Liver (tissue), 3 donors: ENCODE results near the gene MED22.

Experiments used
- ATF3 ChIP-seq: IDR thresholded peaks from 2 replicates; pipeline ENCODE4 v1.6.1; 2016; ENCODE audit warnings: antibody characterized with exemption
- CTCF ChIP-seq: fragments of 150-350 bp; IDR thresholded peaks from 2 replicates; pipeline ENCODE4 v1.5.1; 2017; ENCODE audit warnings: improper control_type of control experiment, low read depth, low read length; ENCODE audit not compliant: missing input control
- EGR1 ChIP-seq, 2 donors: IDR thresholded peaks; 2 replicates each; pipeline ENCODE4 v1.6.1; 2016 to 2018; ENCODE audit warnings: antibody characterized with exemption in 2 of 2, low read depth in 2 of 2
- FOXA1 ChIP-seq: IDR thresholded peaks from 2 replicates; pipeline ENCODE4 v1.6.1; 2016; ENCODE audit warnings: antibody characterized with exemption
- MAX ChIP-seq: IDR thresholded peaks from 2 replicates; pipeline ENCODE4 v1.6.1; 2016; ENCODE audit warnings: antibody characterized with exemption
- NR2F2 ChIP-seq: IDR thresholded peaks from 2 replicates; pipeline ENCODE4 v1.6.1; 2016; ENCODE audit warnings: antibody characterized with exemption
- RAD21 ChIP-seq, 2 donors: IDR thresholded peaks; 2 replicates each; pipeline ENCODE4 v1.6.1; 2016; ENCODE audit warnings: antibody characterized with exemption in 2 of 2, mild to moderate bottlenecking in 2 of 2
- REST ChIP-seq: IDR thresholded peaks from 2 replicates; pipeline ENCODE4 v1.6.1; 2016; ENCODE audit warnings: antibody characterized with exemption, mild to moderate bottlenecking
- RXRA ChIP-seq, 2 donors: IDR thresholded peaks; 2 replicates each; pipeline ENCODE4 v1.6.1; 2017 to 2018; ENCODE audit warnings: antibody characterized with exemption in 2 of 2, mild to moderate bottlenecking in 1 of 2
- SP1 ChIP-seq: IDR thresholded peaks from 2 replicates; pipeline ENCODE4 v1.6.1; 2018; ENCODE audit warnings: antibody characterized with exemption, mild to moderate bottlenecking
- YY1 ChIP-seq: IDR thresholded peaks from 2 replicates; pipeline ENCODE4 v1.6.1; 2016; ENCODE audit warnings: antibody characterized with exemption, mild to moderate bottlenecking
- ZBTB33 ChIP-seq: IDR thresholded peaks from 2 replicates; pipeline ENCODE4 v1.6.1; 2016; ENCODE audit warnings: antibody characterized with exemption
- donor health status: healthy.
- donor health status: healthy.

GRCh38 chr9:133303266-133304157 is 44.4 kb downstream of the MED22 start:
- TF ChIP-seq CTCF (no peak), REST (no peak), RAD21 (IDR thresholded peaks at IDR 0.05) (no peak), RXRA (IDR thresholded peaks at IDR 0.05) (no peak), YY1 (no peak), MAX (no peak), FOXA1 (no peak), ZBTB33 (no peak), SP1 (no peak), NR2F2 (no peak), ATF3 (no peak), EGR1 (IDR thresholded peaks at IDR 0.05; ENCODE audit: low read depth in 2 of 2) (no peak)
